HG03108 (cell line): ENCODE results near the gene TXNL1.
"Not testable (repeated sequence)": the region's sequence is repeated elsewhere in the genome, so short reads cannot be mapped to it uniquely, and the experiment has no call there.

Experiments used
- ATAC-seq: cut with Tn5 transposase; IDR thresholded peaks from one replicate; pipeline ENCODE4 v1.9.1; 2021; ENCODE audit warnings: moderate library complexity; ENCODE audit not compliant: unreplicated experiment

TXNL1 gene

DNA sequence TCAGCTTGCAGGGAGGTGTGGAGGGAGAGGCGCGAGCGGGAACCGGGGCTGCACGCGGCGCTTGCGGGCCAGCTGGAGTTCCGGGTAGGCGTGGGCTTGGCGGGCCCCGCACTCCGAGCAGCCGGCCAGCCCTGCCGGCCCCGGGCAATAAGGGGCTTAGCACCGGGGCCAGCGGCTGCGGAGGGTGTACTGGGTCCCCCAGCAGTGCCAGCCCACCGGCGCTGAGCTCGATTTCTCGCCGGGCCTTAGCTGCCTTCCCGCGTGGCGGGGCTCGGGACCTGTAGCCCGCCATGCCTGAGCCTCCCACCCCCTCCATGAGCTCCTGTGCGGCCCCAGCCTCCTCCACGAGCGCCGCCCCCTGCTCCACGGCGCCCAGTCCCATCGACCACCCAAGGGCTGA is 66.1 kb downstream of the TXNL1 start:
- ATAC-seq = not testable (repeated sequence)

DNA sequence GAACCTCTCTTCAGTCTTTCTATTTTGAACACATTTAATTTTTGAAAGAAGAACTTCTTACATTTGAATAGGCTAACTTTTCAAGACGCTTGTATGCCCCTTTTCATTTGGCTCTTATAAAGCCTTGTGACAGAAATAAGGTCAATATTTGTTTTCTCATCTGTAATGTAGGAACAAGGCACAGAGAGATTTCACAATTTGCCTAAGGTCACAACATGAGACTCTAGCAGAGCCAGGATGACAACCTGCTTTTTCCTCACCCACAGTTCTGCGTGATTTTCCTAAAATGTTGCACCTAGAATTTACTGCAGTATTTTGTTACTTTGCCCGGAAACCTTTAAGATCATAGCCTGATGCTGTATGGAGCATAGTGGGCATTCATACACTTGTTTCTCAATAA is 67.4 kb downstream of the TXNL1 start:
- no peak for ATAC-seq

DNA sequence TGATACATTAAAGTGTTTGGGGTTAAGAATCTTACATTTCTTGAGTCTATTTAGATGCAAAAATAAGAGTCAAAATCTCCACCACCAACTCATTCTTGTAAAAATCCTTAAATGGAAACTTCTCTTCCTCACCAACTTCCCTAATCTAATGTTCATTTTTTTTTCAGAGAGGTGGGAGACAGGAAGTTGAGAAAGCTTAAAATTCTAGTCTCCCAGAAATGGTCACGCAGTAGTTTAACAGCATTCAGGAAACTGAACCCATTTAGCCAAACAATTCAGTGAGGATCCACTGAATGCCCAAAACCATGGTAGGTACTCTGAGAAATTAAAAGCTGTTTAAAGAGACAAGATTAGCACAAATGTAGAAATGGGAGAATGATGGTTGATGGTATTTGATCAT is 69.0 kb downstream of the TXNL1 start:
- no peak for ATAC-seq

DNA sequence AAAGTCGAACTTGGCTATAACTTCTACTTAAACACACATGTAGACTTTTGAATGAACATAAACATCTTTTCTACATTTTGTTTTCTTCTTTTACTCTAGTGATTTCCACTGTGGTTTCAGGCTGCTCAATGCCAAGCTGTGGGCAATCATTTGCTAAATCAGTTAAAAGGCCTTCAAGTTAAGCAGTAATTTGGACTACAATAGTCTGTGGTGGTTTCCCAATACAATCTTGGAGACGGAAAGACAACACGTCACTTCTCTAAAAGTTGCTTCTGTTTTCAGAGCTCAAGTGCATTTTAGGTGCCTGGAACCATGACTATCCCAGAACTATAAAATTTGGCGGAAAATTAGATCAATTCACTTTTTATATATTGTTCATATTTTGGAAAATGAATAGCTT is 69.4 kb downstream of the TXNL1 start:
- no peak for ATAC-seq

DNA sequence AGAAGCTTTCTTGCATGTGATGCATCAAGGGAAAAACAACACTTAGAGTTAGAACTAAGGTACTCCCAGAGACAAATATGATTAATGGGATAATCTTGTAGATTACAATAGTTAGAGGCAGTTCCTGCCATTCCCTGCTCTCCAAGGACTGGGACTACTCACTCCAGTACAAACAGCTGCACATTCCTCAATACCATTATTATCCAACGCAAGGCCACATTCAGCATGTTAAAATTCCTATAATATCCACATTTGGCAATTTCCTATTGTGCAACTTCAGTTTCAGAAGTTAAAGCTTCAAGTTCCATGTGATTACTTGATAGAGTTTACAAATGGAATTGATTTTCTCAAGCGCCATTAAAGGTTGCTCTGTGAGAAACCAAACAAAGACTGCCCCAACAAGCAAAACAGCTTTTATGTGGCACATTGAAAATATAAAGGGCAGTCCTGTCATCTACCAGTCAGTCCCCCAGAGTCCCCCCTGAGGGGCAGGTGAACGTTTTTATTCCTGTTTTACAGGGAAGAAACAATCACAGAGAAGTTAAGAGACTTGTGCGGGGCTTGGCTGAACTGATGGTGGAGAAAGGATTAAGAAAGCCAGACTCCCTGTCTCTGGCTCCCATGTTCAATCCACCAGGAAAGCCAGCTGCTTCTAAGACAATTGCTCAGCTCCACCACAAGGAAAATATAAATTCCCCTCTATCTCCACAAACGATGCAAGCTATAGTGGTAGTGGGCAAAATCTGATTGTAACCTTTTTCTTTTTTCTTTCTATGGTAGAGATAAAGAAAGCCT is 72.6 kb downstream of the TXNL1 start:
- no peak for ATAC-seq

DNA sequence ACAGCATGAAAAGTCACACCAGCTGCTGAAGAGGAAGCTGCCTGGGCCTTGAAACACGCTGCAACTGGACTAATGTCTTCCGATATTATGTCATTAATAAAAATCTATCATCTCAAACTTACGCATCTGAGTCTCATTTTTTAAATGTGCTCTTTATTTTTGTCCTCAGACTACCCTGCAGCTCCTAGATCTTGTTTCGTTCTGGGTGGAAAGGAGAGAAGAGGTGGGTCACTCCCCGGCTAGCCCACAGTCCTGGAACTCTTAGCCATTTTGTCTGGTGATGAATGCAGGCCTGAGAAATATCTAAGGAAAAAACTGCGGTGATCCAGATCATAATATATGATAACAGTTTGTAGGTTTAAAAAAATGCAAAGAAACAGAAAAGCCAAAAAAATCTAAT is 73.3 kb downstream of the TXNL1 start:
- no peak for ATAC-seq

DNA sequence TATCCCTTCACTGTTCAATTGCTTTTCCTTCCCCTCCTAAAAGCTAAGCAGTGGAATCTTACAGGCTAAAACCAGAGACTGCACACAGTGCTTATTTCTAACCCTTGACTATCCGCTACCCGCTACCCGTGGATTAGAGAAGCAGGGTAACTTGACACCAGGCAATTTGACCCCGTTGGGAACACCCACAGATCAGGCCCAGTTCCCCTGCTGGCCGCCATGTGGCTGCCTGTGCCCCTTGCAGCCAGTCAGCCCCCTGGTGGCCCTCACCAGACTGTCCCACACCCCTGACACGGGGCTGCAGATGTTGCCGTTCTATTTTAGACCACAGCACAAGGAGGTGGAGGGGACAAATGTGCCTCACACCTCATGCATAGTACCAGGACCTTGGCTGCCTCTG is 74.8 kb downstream of the TXNL1 start:
- no peak for ATAC-seq

DNA sequence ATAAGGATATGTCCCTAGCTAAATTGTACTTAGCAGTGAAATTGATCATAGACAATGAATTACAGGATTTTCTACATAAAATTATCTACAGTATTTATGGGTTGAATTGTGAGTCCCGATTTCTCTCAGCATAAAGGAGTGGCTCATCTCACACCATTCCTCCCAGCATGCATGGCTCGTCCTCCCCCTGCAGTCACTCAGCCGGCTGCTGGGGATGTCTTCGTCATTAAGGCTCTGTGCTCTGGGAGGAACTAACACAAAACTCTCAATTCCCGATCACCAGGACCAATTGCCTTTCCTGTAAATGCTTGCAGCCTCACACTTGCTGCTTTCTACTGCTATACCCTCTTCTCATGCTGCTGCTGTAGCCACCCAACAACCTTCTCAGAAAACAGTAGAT is 75.9 kb downstream of the TXNL1 start:
- ATAC-seq = no peak

DNA sequence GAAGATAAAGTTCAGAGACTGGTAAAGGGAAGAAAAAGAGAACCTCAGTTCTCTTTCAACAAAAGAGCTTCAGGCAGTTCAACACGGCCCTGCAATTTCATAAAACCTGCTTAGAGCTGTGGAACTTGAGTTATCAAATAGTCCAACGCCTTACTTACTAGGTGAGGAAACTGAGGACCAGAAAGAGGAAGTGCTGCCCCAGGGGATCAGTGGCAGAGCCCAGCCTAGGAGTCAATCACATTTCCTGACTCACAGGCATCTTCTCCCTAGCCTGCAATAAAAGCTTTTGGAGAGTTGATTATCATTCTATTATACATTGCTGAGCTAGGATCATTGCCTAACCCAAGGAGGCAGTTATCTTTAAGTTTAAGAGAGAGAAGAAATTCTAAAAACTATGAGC is 77.4 kb downstream of the TXNL1 start:
- ATAC-seq = no peak

DNA sequence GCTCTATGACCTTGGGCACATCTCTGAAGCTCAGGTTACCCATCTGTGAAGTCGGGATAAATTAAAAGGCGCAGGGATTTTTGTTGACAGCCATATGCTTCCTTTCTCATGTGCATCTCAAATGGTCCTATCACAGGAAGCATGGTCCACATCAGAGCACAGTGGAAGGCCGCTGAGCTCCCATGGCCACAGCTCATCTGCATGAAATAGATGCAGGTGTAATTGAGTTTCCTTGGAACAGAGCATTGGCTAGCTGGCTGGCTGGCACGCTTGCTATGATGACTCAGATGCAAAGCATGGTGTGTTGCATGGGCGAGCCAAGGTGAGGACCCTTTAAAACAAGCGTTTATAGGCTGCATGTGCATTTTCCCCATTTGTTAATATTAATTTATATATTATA is 79.3 kb downstream of the TXNL1 start:
- ATAC-seq = no peak

DNA sequence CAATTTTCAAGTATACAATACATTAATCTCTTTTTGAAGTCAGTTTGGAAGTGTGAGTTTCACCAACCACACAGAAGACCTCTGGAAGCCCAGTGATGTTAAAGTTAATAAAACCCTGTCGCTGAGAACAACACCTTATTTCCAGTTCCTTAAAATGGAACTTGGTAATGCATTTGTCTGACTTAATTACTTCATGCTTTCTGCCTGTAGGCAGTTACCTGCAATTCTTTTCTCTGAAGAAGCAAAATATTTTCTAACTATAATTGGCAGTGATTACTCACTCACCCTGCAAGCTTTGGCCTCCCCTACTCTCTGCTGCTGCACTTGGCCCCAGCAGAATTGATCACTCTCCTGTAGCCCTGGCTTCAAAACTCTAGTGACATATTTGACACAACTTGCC is 81.5 kb downstream of the TXNL1 start:
- ATAC-seq = no peak

DNA sequence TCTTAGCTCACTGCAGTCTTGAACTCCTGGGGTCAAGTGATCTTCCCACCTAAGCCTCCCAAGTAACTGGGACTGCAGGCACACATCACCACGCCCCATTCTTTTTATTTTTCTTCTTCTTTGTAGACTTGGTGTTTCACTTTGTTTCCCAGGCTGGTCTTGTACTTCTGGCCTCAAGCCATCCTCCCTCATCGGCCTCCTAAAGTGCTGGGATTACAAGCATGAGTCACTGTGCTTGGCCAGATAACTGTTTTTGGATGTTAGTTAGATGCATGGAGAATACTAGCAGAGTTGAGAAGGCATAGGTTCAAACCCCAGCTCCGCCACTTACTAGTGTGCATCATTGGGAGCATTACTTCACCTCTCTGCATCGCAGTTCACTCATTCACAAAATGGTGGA is 88.3 kb downstream of the TXNL1 start:
- no peak for ATAC-seq
